Uterus (tissue), 4 donors: ENCODE data around the gene PTPRM. TPM values are rescaled to one million over a fixed set of nuclear protein-coding genes. Genes with fewer than 3 reads are reported as not detected.

ENCODE experiments used
- DNase-seq, 2 donors: peaks; one replicate each; pipeline ENCODE4 v3.0.0-alpha.2; 2019 to 2020
- H3K27ac ChIP-seq, 2 donors: fragments of 200-600 bp; sonication (generic); 1 replicate in 1 of 2; 2 replicates in 1 of 2; pipeline ENCODE4 v1.5.1; 2016 to 2018
- H3K27me3 ChIP-seq, 2 donors: fragments of 200-600 bp; sonication (generic); one replicate each; pipeline ENCODE4 v1.5.1; 2018 to 2019; ENCODE audit warnings: control low read depth in 1 of 2
- H3K36me3 ChIP-seq, 2 donors: fragments of 200-600 bp; sonication (generic); one replicate each; pipeline ENCODE4 v1.5.1; 2019; ENCODE audit warnings: control low read depth in 1 of 2
- H3K4me1 ChIP-seq, 2 donors: fragments of 200-600 bp; sonication (generic); one replicate each; pipeline ENCODE4 v1.5.1; 2018 to 2019; ENCODE audit warnings: control low read depth in 1 of 2
- H3K4me3 ChIP-seq, 2 donors: fragments of 200-600 bp; sonication (generic); 1 replicate in 1 of 2; 2 replicates in 1 of 2; pipeline ENCODE4 v1.5.1; 2018 to 2019; ENCODE audit warnings: mild to moderate bottlenecking in 1 of 2
- H3K9me3 ChIP-seq, 2 donors: fragments of 200-600 bp; sonication (generic); one replicate each; pipeline ENCODE4 v1.5.1; 2019; ENCODE audit warnings: control low read depth in 1 of 2
- CTCF ChIP-seq, 4 experiments: fragments of 200-600 bp in 2 of 4; fragments of 450-650 bp in 2 of 4; sonication (generic) in 2 of 4; IDR thresholded peaks; one replicate each; pipeline ENCODE4 v1.5.1; 2016 to 2019; ENCODE audit warnings: antibody characterized with exemption in 4 of 4, mild to moderate bottlenecking in 2 of 4, moderate library complexity in 1 of 4
- POLR2A ChIP-seq, 2 donors: fragments of 450-650 bp; IDR thresholded peaks; one replicate each; pipeline ENCODE4 v1.6.1; 2016; ENCODE audit warnings: antibody characterized with exemption in 2 of 2, mild to moderate bottlenecking in 1 of 2, moderate library complexity in 1 of 2
- intact Hi-C: fragments of 100-400 bp; cut with DNase I; formaldehyde crosslinking; loops from one replicate; pipeline ENCODE4 v1.15.1; 2023; ENCODE audit warnings: low total_unique reads
- total RNA-seq, 4 donors: library from RNA; depleted of rRNA in 3 of 4; stranded (reverse); fragments of >200 nt in 3 of 4; gene quantifications; one replicate each; pipeline versions ENCODE4 v1.1.0 to v1.2.4, GENCODE V29; 2014 to 2023
- donor health status: DM: yes; HTN: yes; CAD: no.

Gene PTPRM
- total RNA-seq, 4 donors from 2014 or later = 62.0 to 127 (median 85.7) TPM

- no peaks in the 10 kb centered on the region for H3K9me3 ChIP-seq
- TF ChIP-seq CTCF (IDR thresholded peaks at IDR 0.05) (no peak), POLR2A (IDR thresholded peaks at IDR 0.05) (no peak)
- H3K27ac ChIP-seq = no peak overlapping the region
- no peaks in the 10 kb centered on the region for H3K27me3 ChIP-seq
- H3K4me3 ChIP-seq = no peak overlapping the region
- no peaks in the 10 kb centered on the region for H3K4me1 ChIP-seq
- no peak for DNase-seq
- H3K36me3 ChIP-seq = no peaks in the 10 kb centered on the region
- intact Hi-C loops = no loop called here
Observed at GRCh38 chr18:8385400-8385799, 818.3 kb downstream of the PTPRM start.

- Histone ChIP-seq H3K4me1 (no peaks in the 10 kb centered on the region), H3K36me3 (no peaks in the 10 kb centered on the region), H3K9me3 (no peaks in the 10 kb centered on the region), H3K4me3 (no peak overlapping the region), H3K27ac (no peak overlapping the region), H3K27me3 (no peaks in the 10 kb centered on the region)
- no peak for DNase-seq
- intact Hi-C loops = no loop called here
- TF ChIP-seq CTCF (IDR thresholded peaks at IDR 0.05) (no peak), POLR2A (IDR thresholded peaks at IDR 0.05) (no peak)
Observed at GRCh38 chr18:8386669-8387380, 819.7 kb downstream of the PTPRM start.

GRCh38 chr18:8389391-8390340 lies 822.5 kb downstream of the PTPRM start:
- Histone ChIP-seq H3K27ac (no peak overlapping the region), H3K36me3 (no peaks in the 10 kb centered on the region), H3K4me1 (no peaks in the 10 kb centered on the region), H3K27me3 (no peaks in the 10 kb centered on the region), H3K9me3 (no peaks in the 10 kb centered on the region), H3K4me3 (no peak overlapping the region)
- peak; percentile 35 to 58 (median 42) for TF ChIP-seq CTCF (IDR thresholded peaks at IDR 0.05)
- TF ChIP-seq POLR2A (IDR thresholded peaks at IDR 0.05) = no peak
- peak; percentile 38 to 56 for DNase-seq
- intact Hi-C loops = no loop called here

- H3K4me3 ChIP-seq = no peak overlapping the region
- no peaks in the 10 kb centered on the region for H3K4me1 ChIP-seq
- no peaks in the 10 kb centered on the region for H3K36me3 ChIP-seq
- H3K27ac ChIP-seq = no peak overlapping the region
- no peak for TF ChIP-seq CTCF (IDR thresholded peaks at IDR 0.05)
- no peak for TF ChIP-seq POLR2A (IDR thresholded peaks at IDR 0.05)
- DNase-seq = no peak
- no peaks in the 10 kb centered on the region for H3K9me3 ChIP-seq
- intact Hi-C loops = no loop called here
- H3K27me3 ChIP-seq = no peaks in the 10 kb centered on the region
Observed at GRCh38 chr18:8391068-8391467, 824.0 kb downstream of the PTPRM start.

- no peaks in the 10 kb centered on the region for H3K27me3 ChIP-seq
- intact Hi-C loops = no loop called here
- no peaks in the 10 kb centered on the region for H3K4me1 ChIP-seq
- TF ChIP-seq POLR2A (IDR thresholded peaks at IDR 0.05) (no peak), CTCF (IDR thresholded peaks at IDR 0.05) (no peak)
- no peaks in the 10 kb centered on the region for H3K36me3 ChIP-seq
- H3K27ac ChIP-seq = no peak overlapping the region
- no peak overlapping the region for H3K4me3 ChIP-seq
- no peaks in the 10 kb centered on the region for H3K9me3 ChIP-seq
- DNase-seq = no peak
Observed at GRCh38 chr18:8396254-8396653, 829.1 kb downstream of the PTPRM start.
